ENCODE measurements around the gene KCND2.

The KCND2 gene

DNA sequence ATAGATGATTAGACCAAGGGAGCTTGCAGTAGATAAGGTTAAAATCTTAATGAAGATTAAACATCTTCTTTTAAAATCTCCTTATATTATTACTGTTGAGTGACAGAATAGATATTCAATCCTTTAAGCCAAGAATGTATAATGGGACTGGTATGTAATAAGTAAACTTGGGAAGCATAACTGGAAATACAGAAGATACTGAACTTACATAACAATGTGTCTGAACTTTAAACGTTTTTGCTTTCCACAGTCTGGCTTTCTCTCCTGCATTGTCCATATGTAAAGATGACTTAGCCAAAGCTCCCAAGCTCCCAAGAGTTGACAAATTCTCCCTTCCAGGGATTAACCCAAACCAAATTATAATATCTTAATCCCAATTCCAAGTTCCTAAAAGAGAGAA is 129.8 kb downstream of the KCND2 start:
- H3K18ac ChIP-seq (ENCODE audit: low read length): no peak overlapping the region
- no peak overlapping the region for H3K23ac ChIP-seq (ENCODE audit: low read depth, low read length, poor library complexity)
- no peak for DNase-seq (ENCODE audit: low spot score)
- H3K4me1 ChIP-seq (ENCODE audit: control insufficient read depth in 2 of 2, insufficient read depth in 1 of 2, low read depth in 1 of 2, low read length in 2 of 2): no peaks in the 10 kb centered on the region
- H4K91ac ChIP-seq (ENCODE audit: low read depth, low read length, poor library complexity): no peak overlapping the region
- no peak overlapping the region for H3K14ac ChIP-seq (ENCODE audit: low read length)
- H3K4ac ChIP-seq (ENCODE audit: low read length): no peak overlapping the region
- H3K9ac ChIP-seq (ENCODE audit: low read depth, low read length, poor library complexity): no peak overlapping the region
- H4K8ac ChIP-seq (ENCODE audit: low read depth, low read length): no peak overlapping the region
- no peak overlapping the region for H3K27ac ChIP-seq (replicated peaks; ENCODE audit: low read length)
- H2BK5ac ChIP-seq (ENCODE audit: low read length): no peak overlapping the region
- H2AK5ac ChIP-seq (ENCODE audit: low read depth, low read length): no peak overlapping the region
- H2BK15ac ChIP-seq (ENCODE audit: low read length): no peak overlapping the region
- H3K4me3 ChIP-seq (ENCODE audit: low read length in 2 of 2): no peak overlapping the region
- no CpG with 5 or more reads among the region's 1 CpG for WGBS, 2 donors (ENCODE audit: extremely low coverage in 2 of 2, insufficient read length in 2 of 2, insufficient replicate concordance in 1 of 2)
- no peak overlapping the region for H2BK12ac ChIP-seq (ENCODE audit: low read length)
- H3K4me2 ChIP-seq (ENCODE audit: insufficient read depth, low read length, poor library complexity, severe bottlenecking): no peak overlapping the region
- no peaks in the 10 kb centered on the region for H3K27me3 ChIP-seq (ENCODE audit: control insufficient read depth in 3 of 3, insufficient read depth in 3 of 3, low read depth in 1 of 3, low read length in 3 of 3)
- H3K9me3 ChIP-seq (replicated peaks in 1 of 2; ENCODE audit: control insufficient read depth in 2 of 2, insufficient read depth in 1 of 2, low read depth in 1 of 2, low read length in 2 of 2): no peaks in the 10 kb centered on the region
- H3K36me3 ChIP-seq (replicated peaks in 1 of 2; ENCODE audit: control insufficient read depth in 2 of 2, insufficient read depth in 2 of 2, low read length in 2 of 2): no peaks in the 10 kb centered on the region
- H3K79me1 ChIP-seq (ENCODE audit: low read depth, low read length): no peaks in the 10 kb centered on the region
- no peak overlapping the region for H2AFZ ChIP-seq (ENCODE audit: low read length)
- no peak overlapping the region for H2BK120ac ChIP-seq (ENCODE audit: low read depth, low read length)

DNA sequence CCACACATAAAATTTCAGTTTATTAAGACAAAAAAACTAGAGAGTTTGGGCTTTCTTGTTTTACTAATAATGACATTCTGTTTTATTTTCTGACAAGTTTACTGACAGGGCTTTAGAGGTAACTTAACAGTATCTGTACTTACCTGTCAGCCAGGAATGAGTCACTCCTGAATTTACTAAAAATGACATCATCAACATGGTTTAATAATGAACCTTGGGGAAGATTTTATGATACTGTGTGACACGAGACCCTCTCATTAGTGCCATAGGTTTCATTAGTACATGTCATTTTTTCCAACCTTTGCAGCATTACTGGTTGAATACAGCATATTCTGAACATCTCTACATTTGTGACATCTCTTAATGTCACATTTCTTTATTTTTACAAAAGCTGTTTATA is 131.1 kb downstream of the KCND2 start:
- Histone ChIP-seq H3K27me3 (ENCODE audit: control insufficient read depth in 3 of 3, insufficient read depth in 3 of 3, low read depth in 1 of 3, low read length in 3 of 3) (no peaks in the 10 kb centered on the region), H3K18ac (ENCODE audit: low read length) (no peak overlapping the region), H3K79me1 (ENCODE audit: low read depth, low read length) (no peaks in the 10 kb centered on the region), H3K9me3 (replicated peaks in 1 of 2; ENCODE audit: control insufficient read depth in 2 of 2, insufficient read depth in 1 of 2, low read depth in 1 of 2, low read length in 2 of 2) (no peaks in the 10 kb centered on the region), H3K36me3 (replicated peaks in 1 of 2; ENCODE audit: control insufficient read depth in 2 of 2, insufficient read depth in 2 of 2, low read length in 2 of 2) (no peaks in the 10 kb centered on the region), H2AFZ (ENCODE audit: low read length) (no peak overlapping the region), H2AK5ac (ENCODE audit: low read depth, low read length) (no peak overlapping the region), H2BK5ac (ENCODE audit: low read length) (no peak overlapping the region), H2BK15ac (ENCODE audit: low read length) (no peak overlapping the region), H3K4ac (ENCODE audit: low read length) (no peak overlapping the region), H2BK120ac (ENCODE audit: low read depth, low read length) (no peak overlapping the region), H4K8ac (ENCODE audit: low read depth, low read length) (no peak overlapping the region), H3K27ac (replicated peaks; ENCODE audit: low read length) (no peak overlapping the region), H3K9ac (ENCODE audit: low read depth, low read length, poor library complexity) (no peak overlapping the region), H4K91ac (ENCODE audit: low read depth, low read length, poor library complexity) (no peak overlapping the region), H3K4me1 (ENCODE audit: control insufficient read depth in 2 of 2, insufficient read depth in 1 of 2, low read depth in 1 of 2, low read length in 2 of 2) (no peaks in the 10 kb centered on the region), H3K23ac (ENCODE audit: low read depth, low read length, poor library complexity) (no peak overlapping the region), H3K4me3 (ENCODE audit: low read length in 2 of 2) (no peak overlapping the region), H3K4me2 (ENCODE audit: insufficient read depth, low read length, poor library complexity, severe bottlenecking) (no peak overlapping the region), H3K14ac (ENCODE audit: low read length) (no peak overlapping the region), H2BK12ac (ENCODE audit: low read length) (no peak overlapping the region)
- no CpG with 5 or more reads among the region's 1 CpG for WGBS, 2 donors (ENCODE audit: extremely low coverage in 2 of 2, insufficient read length in 2 of 2, insufficient replicate concordance in 1 of 2)
- no peak for DNase-seq (ENCODE audit: low spot score)

DNA sequence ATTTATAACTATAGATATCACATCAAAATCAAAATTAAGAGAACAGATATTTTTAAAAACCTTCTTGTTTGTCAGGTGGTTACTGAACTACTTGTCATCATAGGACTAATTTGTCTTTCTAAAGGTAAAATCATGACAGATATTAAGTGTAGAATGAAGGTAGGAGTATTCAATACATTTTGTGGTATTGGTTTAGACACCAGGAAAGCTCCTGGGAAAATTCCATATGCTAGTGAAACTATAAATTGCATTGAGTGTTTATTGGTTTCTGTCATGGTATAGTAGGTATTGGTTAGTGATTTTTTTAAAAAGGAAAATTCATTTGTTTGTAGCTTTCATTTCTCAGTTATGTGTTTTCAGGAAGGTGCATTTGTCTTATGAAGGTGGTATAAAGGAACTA is 132.7 kb downstream of the KCND2 start:
- no peak for DNase-seq (ENCODE audit: low spot score)
- Histone ChIP-seq H3K23ac (ENCODE audit: low read depth, low read length, poor library complexity) (no peak overlapping the region), H3K4ac (ENCODE audit: low read length) (no peak overlapping the region), H2BK12ac (ENCODE audit: low read length) (no peak overlapping the region), H3K18ac (ENCODE audit: low read length) (no peak overlapping the region), H2AK5ac (ENCODE audit: low read depth, low read length) (no peak overlapping the region), H2BK120ac (ENCODE audit: low read depth, low read length) (no peak overlapping the region), H3K4me2 (ENCODE audit: insufficient read depth, low read length, poor library complexity, severe bottlenecking) (no peak overlapping the region), H4K91ac (ENCODE audit: low read depth, low read length, poor library complexity) (no peak overlapping the region), H3K79me1 (ENCODE audit: low read depth, low read length) (no peaks in the 10 kb centered on the region), H3K4me3 (ENCODE audit: low read length in 2 of 2) (no peak overlapping the region), H2BK5ac (ENCODE audit: low read length) (no peak overlapping the region), H3K27ac (replicated peaks; ENCODE audit: low read length) (no peak overlapping the region), H3K14ac (ENCODE audit: low read length) (no peak overlapping the region), H4K8ac (ENCODE audit: low read depth, low read length) (no peak overlapping the region), H3K9me3 (replicated peaks in 1 of 2; ENCODE audit: control insufficient read depth in 2 of 2, insufficient read depth in 1 of 2, low read depth in 1 of 2, low read length in 2 of 2) (no peaks in the 10 kb centered on the region), H2AFZ (ENCODE audit: low read length) (no peak overlapping the region), H2BK15ac (ENCODE audit: low read length) (no peak overlapping the region), H3K4me1 (ENCODE audit: control insufficient read depth in 2 of 2, insufficient read depth in 1 of 2, low read depth in 1 of 2, low read length in 2 of 2) (no peaks in the 10 kb centered on the region), H3K36me3 (replicated peaks in 1 of 2; ENCODE audit: control insufficient read depth in 2 of 2, insufficient read depth in 2 of 2, low read length in 2 of 2) (no peaks in the 10 kb centered on the region), H3K27me3 (ENCODE audit: control insufficient read depth in 3 of 3, insufficient read depth in 3 of 3, low read depth in 1 of 3, low read length in 3 of 3) (no peaks in the 10 kb centered on the region), H3K9ac (ENCODE audit: low read depth, low read length, poor library complexity) (no peak overlapping the region)

DNA sequence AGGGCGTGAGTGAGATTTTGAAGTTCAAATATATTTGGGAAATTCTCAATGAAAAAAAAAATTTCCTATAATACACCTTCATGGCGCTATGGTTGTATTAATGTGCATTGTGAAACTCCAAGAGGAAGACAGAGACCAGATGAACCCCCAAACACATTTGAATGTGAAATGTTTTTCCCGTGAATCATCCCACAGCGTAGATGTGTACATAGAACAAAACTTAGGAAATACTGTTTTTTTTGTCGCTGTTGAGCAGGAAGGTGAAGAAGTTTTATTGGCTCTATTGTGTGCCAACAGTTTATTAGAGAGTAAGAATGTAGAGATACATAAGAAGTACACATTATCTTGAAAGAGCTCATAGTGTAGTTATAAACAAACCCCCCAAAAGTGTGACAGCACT is 134.0 kb downstream of the KCND2 start:
- H2BK15ac ChIP-seq (ENCODE audit: low read length): no peak overlapping the region
- H3K9me3 ChIP-seq (replicated peaks in 1 of 2; ENCODE audit: control insufficient read depth in 2 of 2, insufficient read depth in 1 of 2, low read depth in 1 of 2, low read length in 2 of 2): no peaks in the 10 kb centered on the region
- H3K4me3 ChIP-seq (ENCODE audit: low read length in 2 of 2): no peak overlapping the region
- H3K23ac ChIP-seq (ENCODE audit: low read depth, low read length, poor library complexity): no peak overlapping the region
- no peak overlapping the region for H3K27ac ChIP-seq (replicated peaks; ENCODE audit: low read length)
- no peak overlapping the region for H4K91ac ChIP-seq (ENCODE audit: low read depth, low read length, poor library complexity)
- no peak overlapping the region for H3K4me2 ChIP-seq (ENCODE audit: insufficient read depth, low read length, poor library complexity, severe bottlenecking)
- H2AK5ac ChIP-seq (ENCODE audit: low read depth, low read length): no peak overlapping the region
- H3K18ac ChIP-seq (ENCODE audit: low read length): no peak overlapping the region
- no peak overlapping the region for H2AFZ ChIP-seq (ENCODE audit: low read length)
- H2BK12ac ChIP-seq (ENCODE audit: low read length): no peak overlapping the region
- H3K9ac ChIP-seq (ENCODE audit: low read depth, low read length, poor library complexity): no peak overlapping the region
- no peak overlapping the region for H2BK120ac ChIP-seq (ENCODE audit: low read depth, low read length)
- no peak overlapping the region for H2BK5ac ChIP-seq (ENCODE audit: low read length)
- H3K36me3 ChIP-seq (replicated peaks in 1 of 2; ENCODE audit: control insufficient read depth in 2 of 2, insufficient read depth in 2 of 2, low read length in 2 of 2): no peaks in the 10 kb centered on the region
- no CpG with 5 or more reads among the region's 5 CpGs for WGBS, 2 donors (ENCODE audit: extremely low coverage in 2 of 2, insufficient read length in 2 of 2, insufficient replicate concordance in 1 of 2)
- no peaks in the 10 kb centered on the region for H3K79me1 ChIP-seq (ENCODE audit: low read depth, low read length)
- no peaks in the 10 kb centered on the region for H3K27me3 ChIP-seq (ENCODE audit: control insufficient read depth in 3 of 3, insufficient read depth in 3 of 3, low read depth in 1 of 3, low read length in 3 of 3)
- H3K14ac ChIP-seq (ENCODE audit: low read length): no peak overlapping the region
- H3K4me1 ChIP-seq (ENCODE audit: control insufficient read depth in 2 of 2, insufficient read depth in 1 of 2, low read depth in 1 of 2, low read length in 2 of 2): no peaks in the 10 kb centered on the region
- no peak for DNase-seq (ENCODE audit: low spot score)
- no peak overlapping the region for H4K8ac ChIP-seq (ENCODE audit: low read depth, low read length)
- no peak overlapping the region for H3K4ac ChIP-seq (ENCODE audit: low read length)

Measured in neuronal stem cell (in vitro differentiated cells).